OCI-LY1 (cell line): ENCODE results near the gene REPS1.

Experiments used
- H2AFZ ChIP-seq: fragments of 200-600 bp; sonication (generic), shearing (Covaris generic); 2 replicates; pipeline ENCODE4 v1.6.0; 2014; ENCODE audit warnings: antibody characterized with exemption, mild to moderate bottlenecking, low read length
- H3F3A ChIP-seq: fragments of 200-600 bp; sonication (generic), shearing (Covaris generic); 2 replicates; pipeline ENCODE4 v1.6.0; 2014; ENCODE audit warnings: mild to moderate bottlenecking, antibody characterized with exemption, low read length, moderate library complexity; ENCODE audit not compliant: insufficient read depth
- H3K27ac ChIP-seq: fragments of 200-600 bp; sonication (generic); 2 replicates; pipeline ENCODE4 v1.5.1; 2014; ENCODE audit warnings: low read length, mixed run types, mild to moderate bottlenecking, low read depth; ENCODE audit not compliant: poor library complexity, severe bottlenecking
- H3K27me3 ChIP-seq: fragments of 200-600 bp; sonication (generic); 2 replicates; pipeline ENCODE4 v1.6.0; 2014; ENCODE audit warnings: antibody characterized with exemption, mild to moderate bottlenecking, low read length, moderate library complexity; ENCODE audit not compliant: insufficient read depth
- H3K36me3 ChIP-seq: fragments of 200-600 bp; sonication (generic); 2 replicates; pipeline ENCODE4 v1.6.1; 2014; ENCODE audit warnings: mild to moderate bottlenecking, antibody characterized with exemption, low read length, moderate library complexity, mixed read lengths; ENCODE audit not compliant: insufficient read depth
- H3K4me1 ChIP-seq: fragments of 200-600 bp; sonication (generic); 2 replicates; pipeline ENCODE4 v1.5.1; 2014; ENCODE audit warnings: mild to moderate bottlenecking, low read length, moderate library complexity; ENCODE audit not compliant: insufficient read depth, severe bottlenecking
- H3K4me2 ChIP-seq: fragments of 200-600 bp; sonication (generic), shearing (Covaris generic); 2 replicates; pipeline ENCODE4 v1.6.1; 2014; ENCODE audit warnings: low read length
- H3K4me3 ChIP-seq: fragments of 200-600 bp; sonication (generic); 2 replicates; pipeline ENCODE4 v1.5.1; 2014; ENCODE audit warnings: low read length, low read depth, mild to moderate bottlenecking, mixed read lengths; ENCODE audit not compliant: poor library complexity, severe bottlenecking
- H3K79me2 ChIP-seq: fragments of 200-600 bp; shearing (Covaris generic); 2 replicates; pipeline ENCODE4 v1.6.1; 2016; ENCODE audit warnings: mixed run types, low read length, mixed read lengths; ENCODE audit not compliant: insufficient read depth
- H3K9ac ChIP-seq: fragments of 200-600 bp; sonication (generic), shearing (Covaris generic); 2 replicates; pipeline ENCODE4 v1.6.1; 2014; ENCODE audit warnings: mild to moderate bottlenecking, low read length, mixed read lengths
- H3K9me2 ChIP-seq: fragments of 200-600 bp; sonication (generic), shearing (Covaris generic); 2 replicates; pipeline ENCODE4 v1.6.1; 2014; ENCODE audit warnings: low read depth, mild to moderate bottlenecking, low read length, mixed read lengths
- H3K9me3 ChIP-seq: fragments of 200-600 bp; shearing (Covaris generic); 2 replicates; pipeline ENCODE4 v1.6.1; 2014; ENCODE audit warnings: low read length, mixed read lengths
- H4K20me1 ChIP-seq: fragments of 200-600 bp; sonication (generic), shearing (Covaris generic); 2 replicates; pipeline ENCODE4 v1.6.0; 2016; ENCODE audit warnings: mild to moderate bottlenecking, low read length; ENCODE audit not compliant: insufficient read depth
- EZH2 ChIP-seq: fragments of 200-600 bp; sonication (generic), shearing (Covaris generic); IDR thresholded peaks from 2 replicates; pipeline ENCODE4 v1.8.0; 2017; ENCODE audit warnings: borderline replicate concordance, mixed run types, mild to moderate bottlenecking, antibody characterized with exemption, low read length, moderate library complexity, mixed read lengths
- TF ChIP-seq, protein P1 (sequence below): fragments of 200-600 bp; sonication (generic), shearing (Covaris generic); IDR thresholded peaks from 2 replicates; pipeline ENCODE4 v1.5.1; 2017; ENCODE audit warnings: mild to moderate bottlenecking, antibody characterized with exemption, low read length, moderate library complexity, mixed read lengths

The REPS1 gene

DNA sequence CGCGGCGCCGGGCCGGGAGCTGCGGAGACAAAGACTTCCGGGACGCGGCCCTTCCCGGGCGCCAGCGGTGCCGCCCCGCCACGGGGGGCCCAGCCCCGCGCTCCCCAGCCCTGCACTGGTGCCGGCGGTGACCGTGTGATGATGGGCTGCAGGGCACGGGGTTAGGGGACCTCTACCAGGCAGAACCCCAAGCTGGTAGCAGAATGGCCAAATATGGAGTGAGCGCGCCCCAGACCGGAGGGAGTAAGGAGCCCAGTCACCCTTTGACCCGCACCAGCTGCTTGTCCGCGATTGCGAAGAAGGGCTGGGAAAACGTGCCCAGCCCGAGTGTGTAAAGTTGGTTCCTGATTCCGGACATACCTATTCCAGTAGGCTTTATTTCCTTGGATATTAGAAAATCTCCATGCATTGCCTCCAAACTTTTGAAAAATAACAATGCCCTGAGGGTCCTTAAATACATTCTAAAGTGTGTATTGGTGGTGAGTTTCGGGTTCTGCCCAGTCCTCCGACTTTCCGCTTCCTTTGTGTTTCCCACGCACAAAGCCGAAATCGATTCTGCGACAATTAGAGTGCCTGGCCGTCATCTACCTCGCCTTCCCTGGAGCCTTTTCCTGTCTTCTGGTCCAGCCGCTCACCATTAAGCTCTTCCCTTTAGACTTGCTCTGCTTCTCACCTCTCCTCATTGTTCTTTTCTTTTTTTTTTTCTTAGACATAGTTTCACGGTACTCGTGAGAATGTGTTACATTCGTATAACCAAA is 41.6 kb upstream of the REPS1 start:
- no peaks in the 10 kb centered on the region for H3K9me3 ChIP-seq
- no peak overlapping the region for H2AFZ ChIP-seq
- peaks cover 33% of the 10 kb centered on the region for H3K4me1 ChIP-seq
- H3K27me3 ChIP-seq: no peaks in the 10 kb centered on the region
- peak overlapping the region; percentile 77 for H3K4me3 ChIP-seq
- no peaks in the 10 kb centered on the region for H3F3A ChIP-seq
- H3K27ac ChIP-seq: peak overlapping the region; percentile 87
- peak overlapping the region; percentile 95 for H3K4me2 ChIP-seq
- peaks cover 19% of the 10 kb centered on the region for H3K79me2 ChIP-seq
- TF ChIP-seq, protein P1, sequence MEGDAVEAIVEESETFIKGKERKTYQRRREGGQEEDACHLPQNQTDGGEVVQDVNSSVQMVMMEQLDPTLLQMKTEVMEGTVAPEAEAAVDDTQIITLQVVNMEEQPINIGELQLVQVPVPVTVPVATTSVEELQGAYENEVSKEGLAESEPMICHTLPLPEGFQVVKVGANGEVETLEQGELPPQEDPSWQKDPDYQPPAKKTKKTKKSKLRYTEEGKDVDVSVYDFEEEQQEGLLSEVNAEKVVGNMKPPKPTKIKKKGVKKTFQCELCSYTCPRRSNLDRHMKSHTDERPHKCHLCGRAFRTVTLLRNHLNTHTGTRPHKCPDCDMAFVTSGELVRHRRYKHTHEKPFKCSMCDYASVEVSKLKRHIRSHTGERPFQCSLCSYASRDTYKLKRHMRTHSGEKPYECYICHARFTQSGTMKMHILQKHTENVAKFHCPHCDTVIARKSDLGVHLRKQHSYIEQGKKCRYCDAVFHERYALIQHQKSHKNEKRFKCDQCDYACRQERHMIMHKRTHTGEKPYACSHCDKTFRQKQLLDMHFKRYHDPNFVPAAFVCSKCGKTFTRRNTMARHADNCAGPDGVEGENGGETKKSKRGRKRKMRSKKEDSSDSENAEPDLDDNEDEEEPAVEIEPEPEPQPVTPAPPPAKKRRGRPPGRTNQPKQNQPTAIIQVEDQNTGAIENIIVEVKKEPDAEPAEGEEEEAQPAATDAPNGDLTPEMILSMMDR: no peak
- TF ChIP-seq EZH2: no peak
- H4K20me1 ChIP-seq: no peaks in the 10 kb centered on the region
- peaks cover 22% of the 10 kb centered on the region for H3K36me3 ChIP-seq
- no peaks in the 10 kb centered on the region for H3K9me2 ChIP-seq
- peak overlapping the region; percentile 90 for H3K9ac ChIP-seq

DNA sequence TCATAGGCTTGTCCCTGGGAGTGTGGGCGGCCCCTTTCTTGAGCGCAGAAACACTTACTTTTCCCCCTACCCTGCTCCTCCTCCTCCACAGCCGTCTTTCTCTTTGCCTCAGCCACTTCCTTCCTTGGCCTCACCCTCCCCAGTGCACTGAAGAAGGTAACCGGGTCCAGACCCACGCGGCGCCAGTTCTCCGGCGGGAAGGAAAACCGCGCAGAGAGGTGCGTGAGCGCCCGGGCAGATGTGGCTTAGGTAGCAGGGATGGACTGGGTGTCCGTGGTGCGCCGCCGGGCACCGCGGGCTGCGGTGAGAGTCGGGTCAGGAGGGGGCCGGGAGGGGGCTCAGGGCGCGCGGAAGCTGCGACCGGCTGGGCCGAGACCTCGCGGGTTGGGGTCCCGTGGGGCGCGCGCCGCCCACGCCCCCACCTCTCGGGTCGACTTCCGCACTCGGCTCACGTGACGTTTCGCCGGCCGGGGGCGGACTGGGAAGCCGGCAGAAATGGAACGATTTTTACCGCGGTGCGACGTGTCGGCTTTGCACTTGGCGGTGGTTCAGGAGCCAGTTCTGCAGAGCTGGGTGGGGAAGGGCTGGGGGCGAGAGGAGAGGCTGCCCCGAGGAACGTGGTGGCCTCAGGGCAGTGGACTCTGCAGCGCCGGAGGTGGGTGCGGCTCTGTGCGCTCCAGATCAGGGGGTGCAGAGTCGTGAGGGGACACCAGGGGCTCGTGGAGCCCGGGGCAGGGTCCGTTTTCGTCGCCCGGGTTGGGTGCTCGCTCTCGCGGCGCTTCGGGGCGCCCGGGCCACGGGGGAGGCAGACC is 40.8 kb upstream of the REPS1 start, which contains the start of gene ABRACL:
TSS of gene ABRACL (plus strand) at position 88 of the 812 bp plus-strand sequence. CDS start 5,416 bp downstream, outside the sequence.
- peaks cover 19% of the 10 kb centered on the region for H3K79me2 ChIP-seq
- peak within 1 kb of the TSS; percentile 29 for H2AFZ ChIP-seq
- no peaks in the 10 kb centered on the region for H3K9me2 ChIP-seq
- peaks cover 33% of the 10 kb centered on the region for H3K4me1 ChIP-seq
- H3K36me3 ChIP-seq: peaks cover 14% of the 10 kb centered on the region; the same call in 1 of the 2 replicates
- peak within 1 kb of the TSS; percentile 95 for H3K4me2 ChIP-seq
- H3F3A ChIP-seq: no peaks in the 10 kb centered on the region
- no peaks in the 10 kb centered on the region for H3K27me3 ChIP-seq
- peak within 1 kb of the TSS; percentile 90 for H3K9ac ChIP-seq
- H3K27ac ChIP-seq: peak within 1 kb of the TSS; percentile 87
- H3K4me3 ChIP-seq: peak within 1 kb of the TSS; percentile 77
- no peaks in the 10 kb centered on the region for H4K20me1 ChIP-seq
- no peak for TF ChIP-seq EZH2
- TF ChIP-seq, protein P1: no peak
- no peaks in the 10 kb centered on the region for H3K9me3 ChIP-seq

DNA sequence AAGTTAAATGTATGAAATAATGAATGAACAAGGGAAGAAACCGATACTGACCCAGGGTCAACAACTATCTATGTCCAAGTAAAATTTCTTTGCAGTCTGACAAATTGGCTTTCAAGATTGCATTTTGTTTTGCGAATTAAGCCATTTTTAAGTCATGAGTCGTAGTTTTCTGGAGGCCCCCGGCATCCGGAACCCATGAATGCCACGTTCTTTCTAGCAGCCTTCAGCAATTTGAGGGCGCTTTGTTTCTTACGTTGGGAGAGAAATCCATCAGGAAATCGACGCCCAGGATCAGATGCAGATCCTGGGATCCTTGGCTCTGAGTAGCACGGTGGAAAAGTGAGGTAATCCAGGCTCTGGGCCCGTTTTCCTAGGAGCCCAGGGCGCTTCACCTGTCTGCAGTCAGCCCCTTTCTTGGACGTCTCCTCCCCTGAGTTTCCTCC is 40.2 kb upstream of the REPS1 start:
- no peaks in the 10 kb centered on the region for H3K27me3 ChIP-seq
- H3K9me3 ChIP-seq: no peaks in the 10 kb centered on the region
- TF ChIP-seq, protein P1: no peak
- no peak for TF ChIP-seq EZH2
- H3K4me2 ChIP-seq: peak overlapping the region; percentile 95
- H2AFZ ChIP-seq: peak overlapping the region; percentile 29
- peaks cover 33% of the 10 kb centered on the region for H3K4me1 ChIP-seq
- no peaks in the 10 kb centered on the region for H3K9me2 ChIP-seq
- peak overlapping the region; percentile 90 for H3K9ac ChIP-seq
- peaks cover 7% of the 10 kb centered on the region; the same call in 1 of the 2 replicates for H3K36me3 ChIP-seq
- H3K4me3 ChIP-seq: peak overlapping the region; percentile 77
- H4K20me1 ChIP-seq: no peaks in the 10 kb centered on the region
- H3F3A ChIP-seq: no peaks in the 10 kb centered on the region
- H3K27ac ChIP-seq: peak overlapping the region; percentile 87
- H3K79me2 ChIP-seq: peaks cover 19% of the 10 kb centered on the region
